ENCODE results near the gene MEF2D. TPM values are rescaled to one million over a fixed set of nuclear protein-coding genes. Genes with fewer than 3 reads are reported as not detected.
A peak's percentile ranks its signal among the peaks of the same experiment; 100 is the strongest.

Gene MEF2D
- total RNA-seq, 2 experiments from 2014 or later, result 49.5 to 52.1 TPM

DNA sequence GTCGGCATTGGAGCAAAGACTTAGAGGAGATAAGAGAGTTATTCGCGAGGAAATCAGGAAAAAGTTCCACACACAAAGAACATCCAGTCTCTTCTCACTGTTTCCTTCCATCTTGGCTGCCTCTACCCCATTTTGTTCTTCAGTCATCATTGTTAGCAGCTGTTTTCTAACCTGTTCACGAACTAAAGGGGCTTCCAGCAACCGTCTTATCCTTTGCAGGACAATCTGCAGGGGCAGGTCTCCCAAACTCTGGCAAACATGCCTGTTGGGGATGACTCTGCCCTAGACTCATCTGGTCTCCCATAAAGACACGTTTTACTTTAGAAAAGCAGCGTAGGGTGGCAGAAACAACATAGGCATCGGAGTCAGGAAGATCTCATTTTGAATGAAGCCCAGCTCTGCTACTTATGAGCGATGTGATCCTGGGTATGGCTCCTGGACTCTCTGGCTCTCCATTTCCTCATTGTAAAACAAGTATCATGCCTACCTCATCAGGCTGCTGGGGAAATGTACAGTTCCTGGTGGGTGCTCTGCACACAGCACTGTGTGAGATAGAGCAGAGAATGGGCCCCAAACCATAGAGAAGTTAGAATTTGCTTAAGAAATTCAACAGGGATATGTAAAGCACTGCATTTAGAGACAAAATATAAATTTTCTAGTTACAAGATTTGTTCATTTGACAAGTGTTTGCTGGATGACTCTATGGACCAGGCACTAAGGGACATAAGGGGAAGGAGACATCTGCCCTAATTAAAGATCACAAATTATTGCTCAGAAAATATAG, 59.7 kb downstream of the MEF2D start:
- H3K27ac Mint-ChIP-seq, result no peak overlapping the region
- CTCF ChIA-PET, result interaction anchor here (1.1 to 4.2 kb wide), 2 partner anchors 55 to 184 kb away, joined by 3 to 77 read pairs; no protein-coding TSS in a partner anchor
- POLR2A ChIA-PET, result interaction anchor here (2.7 kb wide), 1 partner anchor 55 kb away, joined by 11 read pairs; no protein-coding TSS in a partner anchor
- peaks cover 21% of the 10 kb centered on the region for H3K4me1 Mint-ChIP-seq
- no peak overlapping the region for H3K4me3 Mint-ChIP-seq
- H3K9me3 Mint-ChIP-seq, result no peaks in the 10 kb centered on the region
- peaks cover 80% of the 10 kb centered on the region for H3K27me3 Mint-ChIP-seq
- DNase-seq, result no peak
- H3K36me3 Mint-ChIP-seq (ENCODE audit: low read depth), result no peaks in the 10 kb centered on the region

GRCh38 chr1:156439777-156440183, 60.8 kb downstream of the MEF2D start:
- peaks cover 84% of the 10 kb centered on the region for H3K27me3 Mint-ChIP-seq
- POLR2A ChIA-PET, result interaction anchor here (1.0 kb wide), 1 partner anchor 54 kb away, joined by 3 read pairs; no protein-coding TSS in a partner anchor
- H3K9me3 Mint-ChIP-seq, result no peaks in the 10 kb centered on the region

DNA sequence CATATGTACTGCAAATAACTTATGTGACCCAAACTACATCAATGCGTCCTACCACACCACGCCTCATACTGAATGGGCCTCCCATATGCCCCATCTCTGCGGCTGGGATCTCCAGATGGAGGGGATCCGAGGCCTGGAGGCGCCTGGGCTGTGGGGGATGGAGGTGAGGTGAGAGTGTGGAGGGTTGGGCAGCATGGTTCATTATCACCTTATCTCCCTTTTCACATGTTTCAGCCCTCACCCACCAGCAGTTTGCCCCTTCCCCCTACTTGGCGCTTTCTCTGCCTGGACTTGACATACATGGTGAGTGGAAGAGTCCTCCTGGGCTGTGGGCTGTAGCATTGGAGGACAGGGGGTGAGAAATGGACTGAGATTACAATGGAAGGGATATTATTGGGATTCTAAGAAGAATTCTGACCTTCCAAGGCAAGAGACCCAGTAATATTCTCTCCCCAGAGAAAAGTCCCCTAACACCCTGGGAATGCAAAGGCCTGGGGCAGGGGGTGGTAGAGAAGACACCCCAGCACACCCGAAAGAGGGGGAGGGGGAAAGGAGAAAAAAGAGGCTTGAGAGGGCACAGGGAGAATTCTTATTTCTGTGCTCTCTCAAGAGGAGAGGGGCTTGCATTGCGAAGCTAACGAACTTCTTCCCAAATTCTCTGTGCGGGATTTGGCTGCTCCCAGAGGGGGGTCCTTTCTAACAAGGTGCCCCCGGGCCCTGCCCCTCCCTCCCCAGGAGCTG, 61.4 kb downstream of the MEF2D start:
- H3K9me3 Mint-ChIP-seq, result no peaks in the 10 kb centered on the region
- peaks cover 2% of the 10 kb centered on the region for H3K36me3 Mint-ChIP-seq (ENCODE audit: low read depth)
- CTCF ChIA-PET, result interaction anchor here (0.9 kb wide), 1 partner anchor 53 kb away, joined by 6 read pairs; no protein-coding TSS in a partner anchor
- H3K27me3 Mint-ChIP-seq, result peaks cover 84% of the 10 kb centered on the region
- peaks cover 24% of the 10 kb centered on the region for H3K4me1 Mint-ChIP-seq
- no peak for DNase-seq
- no peak overlapping the region for H3K4me3 Mint-ChIP-seq
- POLR2A ChIA-PET, result interaction anchor here (1.0 kb wide), 1 partner anchor 53 kb away, joined by 3 read pairs; no protein-coding TSS in a partner anchor
- H3K27ac Mint-ChIP-seq, result no peak overlapping the region

More at GRCh38 chr1:156439777-156440183, 60.8 kb downstream of the MEF2D start:
- no peak overlapping the region for H3K27ac Mint-ChIP-seq
- DNase-seq, result no peak
- H3K36me3 Mint-ChIP-seq (ENCODE audit: low read depth), result peaks cover 2% of the 10 kb centered on the region
- H3K4me3 Mint-ChIP-seq, result no peak overlapping the region
- peaks cover 24% of the 10 kb centered on the region for H3K4me1 Mint-ChIP-seq
- CTCF ChIA-PET, result interaction anchor here (0.9 kb wide), 1 partner anchor 54 kb away, joined by 6 read pairs; no protein-coding TSS in a partner anchor

DNA sequence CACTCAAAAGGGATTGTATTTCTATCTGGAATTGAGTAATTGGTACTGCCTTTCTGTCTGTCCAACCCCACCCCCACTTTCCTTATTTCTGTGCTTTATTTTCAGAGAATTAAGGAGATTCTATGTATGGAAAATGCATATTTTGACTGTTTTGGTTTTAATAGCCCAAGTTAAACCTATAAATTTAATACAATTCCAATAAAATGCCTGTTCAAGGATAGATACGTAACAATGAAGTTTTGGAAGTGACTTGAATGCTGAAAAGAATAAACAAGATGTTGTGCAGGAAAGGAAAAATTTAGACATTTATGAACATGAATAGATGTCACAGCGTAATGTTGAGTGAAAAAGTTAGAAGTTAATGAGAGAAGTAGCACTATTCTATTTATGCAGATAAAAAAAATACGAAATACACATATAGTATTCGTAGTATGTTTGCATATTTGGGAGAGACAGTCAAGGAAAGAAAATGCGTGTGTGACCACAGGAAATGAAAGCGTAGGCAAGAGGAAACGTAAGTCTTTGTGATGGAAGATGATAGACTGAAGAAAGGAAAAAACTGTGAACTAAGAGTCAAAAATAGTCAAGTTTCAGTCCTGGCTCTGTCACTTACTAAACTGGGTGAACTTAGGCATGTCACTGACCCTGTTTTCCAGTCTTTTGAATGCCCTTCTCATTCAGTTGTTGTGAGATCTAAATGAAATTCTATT, 62.1 kb downstream of the MEF2D start:
- Mint-ChIP-seq H3K4me3 (no peak overlapping the region), H3K36me3 (ENCODE audit: low read depth) (peaks cover 2% of the 10 kb centered on the region), H3K4me1 (peaks cover 25% of the 10 kb centered on the region), H3K27ac (no peak overlapping the region), H3K27me3 (peaks cover 88% of the 10 kb centered on the region), H3K9me3 (no peaks in the 10 kb centered on the region)
- CTCF ChIA-PET, result no interaction called here
- DNase-seq, result no peak
- POLR2A ChIA-PET, result no interaction called here

DNA sequence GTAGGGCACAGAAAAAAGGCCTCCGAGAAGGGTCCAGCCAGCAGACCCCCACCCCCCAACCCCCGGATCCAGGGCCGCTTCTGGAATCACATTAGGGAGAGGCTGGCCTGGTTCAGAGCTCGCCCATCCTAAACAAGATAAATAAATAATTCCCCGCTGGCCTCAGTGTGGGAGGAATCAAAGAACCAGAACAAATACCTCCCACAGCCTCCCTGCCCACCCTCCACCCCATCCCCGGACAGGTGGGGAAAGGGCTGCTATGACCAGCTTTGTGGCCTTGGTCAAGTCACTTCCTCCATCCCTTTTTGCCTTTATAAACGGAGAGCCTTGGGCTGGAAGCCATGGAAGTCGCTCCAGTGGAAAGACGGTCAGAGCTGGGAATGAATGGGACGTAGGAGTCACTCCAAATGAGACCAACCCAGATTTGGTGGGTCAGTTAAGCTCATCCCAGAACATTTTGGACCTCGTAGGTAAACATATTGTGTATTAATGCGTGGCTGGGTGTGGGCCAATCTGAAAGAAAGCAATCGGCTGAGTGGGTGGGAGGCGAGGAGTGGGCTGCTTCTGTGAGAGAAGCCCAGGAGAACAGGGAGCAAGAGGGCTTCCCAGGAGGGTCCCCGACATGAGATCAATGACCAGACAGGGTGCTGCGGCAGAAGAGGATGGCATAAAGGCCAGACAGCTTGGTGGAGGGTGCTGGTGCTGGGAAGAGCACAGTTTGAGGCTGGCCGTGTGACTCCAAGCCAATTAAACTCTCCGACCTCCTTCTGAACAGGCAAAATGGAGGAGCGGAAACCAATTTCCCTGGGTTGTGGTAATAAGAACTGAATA, 63.3 kb downstream of the MEF2D start:
- no peaks in the 10 kb centered on the region for H3K9me3 Mint-ChIP-seq
- ChIA-PET POLR2A (no interaction called here), CTCF (interaction anchor here (0.8 to 2.4 kb wide), 2 partner anchors 9 to 52 kb away, joined by 3 to 14 read pairs; no protein-coding TSS in a partner anchor)
- H3K27me3 Mint-ChIP-seq, result peaks cover 91% of the 10 kb centered on the region
- H3K36me3 Mint-ChIP-seq (ENCODE audit: low read depth), result peaks cover 2% of the 10 kb centered on the region
- H3K4me1 Mint-ChIP-seq, result peaks cover 27% of the 10 kb centered on the region
- no peak overlapping the region for H3K27ac Mint-ChIP-seq
- DNase-seq, result no peak
- H3K4me3 Mint-ChIP-seq, result no peak overlapping the region

GRCh38 chr1:156436141-156437036, 64.2 kb downstream of the MEF2D start:
- Mint-ChIP-seq H3K36me3 (ENCODE audit: low read depth) (peaks cover 2% of the 10 kb centered on the region), H3K4me3 (no peak overlapping the region), H3K4me1 (peaks cover 27% of the 10 kb centered on the region), H3K27me3 (peaks cover 91% of the 10 kb centered on the region), H3K9me3 (no peaks in the 10 kb centered on the region), H3K27ac (no peak overlapping the region)
- ChIA-PET POLR2A (interaction anchor here (1.0 kb wide), 1 partner anchor 13 kb away, joined by 3 read pairs; no protein-coding TSS in a partner anchor), CTCF (interaction anchor here (0.8 to 2.4 kb wide), 3 partner anchors 9 to 51 kb away, joined by 3 to 14 read pairs (median 11); no protein-coding TSS in a partner anchor)
- no peak for DNase-seq

- H3K9me3 Mint-ChIP-seq, result no peaks in the 10 kb centered on the region
- H3K4me1 Mint-ChIP-seq, result peaks cover 27% of the 10 kb centered on the region
- POLR2A ChIA-PET, result interaction anchor here (1.0 to 1.2 kb wide), 2 partner anchors 12 to 50 kb away, joined by 3 to 4 read pairs; no protein-coding TSS in a partner anchor
- H3K36me3 Mint-ChIP-seq (ENCODE audit: low read depth), result peaks cover 2% of the 10 kb centered on the region
- CTCF ChIA-PET, result interaction anchor here (2.1 to 2.4 kb wide), 2 partner anchors 10 to 50 kb away, joined by 11 to 14 read pairs; no protein-coding TSS in a partner anchor
- H3K27me3 Mint-ChIP-seq, result peaks cover 88% of the 10 kb centered on the region
- peak; percentile 39 for DNase-seq
- peak overlapping the region; percentile 65 for H3K4me3 Mint-ChIP-seq
- H3K27ac Mint-ChIP-seq, result no peak overlapping the region
Measured at GRCh38 chr1:156435545-156436140, 64.9 kb downstream of the MEF2D start.

DNA sequence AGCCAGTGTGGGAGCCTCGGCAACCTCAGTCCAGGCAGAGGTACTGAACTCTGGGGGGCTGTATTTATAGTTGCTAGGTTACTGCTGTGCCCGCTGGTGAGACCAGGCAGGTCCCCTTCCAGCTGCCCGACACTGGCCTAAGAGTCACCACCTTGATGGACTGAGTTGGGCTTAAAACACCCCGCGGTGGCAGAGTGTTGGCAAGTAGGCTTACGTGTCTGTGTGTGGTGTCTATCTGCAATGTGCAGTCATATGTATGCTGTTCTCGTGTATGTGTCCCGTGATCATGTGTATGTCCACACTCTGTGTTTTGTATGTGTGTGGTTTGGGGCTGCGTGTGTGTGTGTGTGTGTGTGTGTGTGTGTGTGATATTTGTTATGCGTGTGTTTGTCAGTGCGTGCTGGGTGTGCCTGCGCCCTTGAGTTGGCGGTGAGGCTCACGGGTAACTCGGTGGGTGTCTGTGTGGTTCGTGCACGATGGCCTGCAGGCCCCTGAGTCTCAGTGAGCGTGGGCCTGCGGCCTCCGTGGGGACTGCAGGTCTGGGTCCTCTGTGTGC, 65.5 kb downstream of the MEF2D start:
- H3K4me3 Mint-ChIP-seq, result peak overlapping the region; percentile 62
- no peaks in the 10 kb centered on the region for H3K9me3 Mint-ChIP-seq
- ChIA-PET CTCF (interaction anchor here (0.6 to 4.6 kb wide), 4 partner anchors 10 to 179 kb away, joined by 7 to 29 read pairs (median 12); no protein-coding TSS in a partner anchor), POLR2A (interaction anchor here (1.0 to 1.2 kb wide), 2 partner anchors 12 to 49 kb away, joined by 3 to 4 read pairs; no protein-coding TSS in a partner anchor)
- peaks cover 2% of the 10 kb centered on the region for H3K36me3 Mint-ChIP-seq (ENCODE audit: low read depth)
- H3K27me3 Mint-ChIP-seq, result peaks cover 88% of the 10 kb centered on the region
- no peak for DNase-seq
- no peak overlapping the region for H3K27ac Mint-ChIP-seq
- peaks cover 27% of the 10 kb centered on the region for H3K4me1 Mint-ChIP-seq

GRCh38 chr1:156433602-156434001, 67.0 kb downstream of the MEF2D start:
- ChIA-PET CTCF (interaction anchor here (4.6 kb wide), 1 partner anchor 48 kb away, joined by 29 read pairs; no protein-coding TSS in a partner anchor), POLR2A (interaction anchor here (1.3 to 3.2 kb wide), 2 partner anchors 11 to 18 kb away, joined by 5 to 15 read pairs; no protein-coding TSS in a partner anchor)
- H3K4me3 Mint-ChIP-seq, result no peak overlapping the region
- no peak overlapping the region for H3K27ac Mint-ChIP-seq
- H3K36me3 Mint-ChIP-seq (ENCODE audit: low read depth), result peaks cover 2% of the 10 kb centered on the region
- no peak for DNase-seq
- H3K4me1 Mint-ChIP-seq, result peaks cover 23% of the 10 kb centered on the region
- H3K9me3 Mint-ChIP-seq, result no peaks in the 10 kb centered on the region
- H3K27me3 Mint-ChIP-seq, result peaks cover 89% of the 10 kb centered on the region

DNA sequence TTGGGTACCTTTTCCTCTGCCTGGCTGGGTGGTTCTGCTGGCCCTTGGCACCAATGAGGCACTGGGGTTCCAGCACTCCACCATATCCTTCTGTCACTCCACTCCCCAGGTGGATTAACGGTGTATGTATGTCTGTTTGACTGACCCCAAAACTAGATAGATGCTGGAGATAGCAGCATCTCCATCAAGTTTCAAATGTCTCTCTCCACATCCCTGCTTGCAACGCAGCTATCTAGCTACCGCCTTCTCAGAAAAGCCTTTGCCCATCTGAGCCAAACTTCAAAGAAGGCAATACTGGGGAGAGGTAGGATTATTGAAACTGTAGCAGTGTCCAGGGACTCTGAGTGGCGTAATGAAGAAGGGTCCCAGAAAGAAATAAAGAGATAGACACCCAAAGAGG, 67.5 kb downstream of the MEF2D start:
- ChIA-PET CTCF (interaction anchor here (1.0 to 4.6 kb wide), 2 partner anchors 47 to 60 kb away, joined by 4 to 29 read pairs; no protein-coding TSS in a partner anchor), POLR2A (interaction anchor here (1.3 to 3.2 kb wide), 2 partner anchors 10 to 18 kb away, joined by 5 to 15 read pairs; no protein-coding TSS in a partner anchor)
- H3K36me3 Mint-ChIP-seq (ENCODE audit: low read depth), result peaks cover 2% of the 10 kb centered on the region

More for the DNA sequence above, 67.5 kb downstream of the MEF2D start:
- no peaks in the 10 kb centered on the region for H3K9me3 Mint-ChIP-seq
- no peak for DNase-seq
- no peak overlapping the region for H3K27ac Mint-ChIP-seq
- H3K4me1 Mint-ChIP-seq, result peaks cover 17% of the 10 kb centered on the region
- H3K27me3 Mint-ChIP-seq, result peaks cover 89% of the 10 kb centered on the region
- H3K4me3 Mint-ChIP-seq, result no peak overlapping the region
